Naive thymus-derived CD4-positive, alpha-beta T cell (primary cell): ENCODE measurements around the gene SGMS1. TPM values are rescaled to one million over a fixed set of nuclear protein-coding genes. Genes with fewer than 3 reads are reported as not detected.

Experiments used
- ATAC-seq: fragments of 150-1000 bp; cut with Tn5 transposase; 2 replicates; pipeline ENCODE4 v1.10.0; 2021; ENCODE audit warnings: mild to moderate bottlenecking, moderate library complexity
- CTCF ChIA-PET: fragments of 350-600 bp; sonication (Branson Sonifier 250); formaldehyde crosslinking; loops from one replicate; lab custom pipeline; 2021; ENCODE audit warnings: antibody characterized with exemption; lab: Charles Lee
- POLR2A ChIA-PET: fragments of 350-600 bp; sonication (Branson Sonifier 250); formaldehyde crosslinking; loops from one replicate; lab custom pipeline; 2021; ENCODE audit warnings: antibody characterized with exemption, inconsistent platforms; lab: Charles Lee
- DNase-seq, 9 donors: peaks; one replicate each; pipeline versions ENCODE4 v3.0.0 to v3.0.0-alpha.2; 2020 to 2022; ENCODE audit warnings: mixed read lengths in 1 of 9
- H3K27ac ChIP-seq: one replicate; pipeline ENCODE4 v1.7.0; 2013; ENCODE audit warnings: mild to moderate bottlenecking, low read depth, low read length, moderate library complexity
- H3K27me3 ChIP-seq, 2 donors: one replicate each; pipeline ENCODE4 v1.7.0; 2013; ENCODE audit warnings: low read length in 2 of 2, mild to moderate bottlenecking in 2 of 2, moderate library complexity in 2 of 2; ENCODE audit not compliant: control insufficient read depth in 2 of 2, insufficient read depth in 2 of 2
- H3K36me3 ChIP-seq, 3 experiments: 1 replicate in 2 of 3; 2 replicates in 1 of 3; pipeline ENCODE4 v1.7.0; 2013; ENCODE audit warnings: low read length in 3 of 3, mild to moderate bottlenecking in 3 of 3, moderate library complexity in 1 of 3; ENCODE audit not compliant: insufficient read depth in 3 of 3, control insufficient read depth in 2 of 3
- H3K4me1 ChIP-seq, 2 donors: one replicate each; pipeline ENCODE4 v1.7.0; 2013; ENCODE audit warnings: low read length in 2 of 2, mild to moderate bottlenecking in 2 of 2, moderate library complexity in 1 of 2; ENCODE audit not compliant: control insufficient read depth in 2 of 2, insufficient read depth in 2 of 2
- H3K4me3 ChIP-seq: 2 replicates; pipeline ENCODE4 v1.7.0; 2013; ENCODE audit warnings: mild to moderate bottlenecking, low read length
- H3K9me3 ChIP-seq, 3 experiments: 1 replicate in 2 of 3; 2 replicates in 1 of 3; pipeline ENCODE4 v1.7.0; 2013; ENCODE audit warnings: low read length in 3 of 3; ENCODE audit not compliant: control insufficient read depth in 2 of 3
- H3K27ac Mint-ChIP-seq, 9 donors: one replicate each; pipeline ENCODE4 v1.8.0; 2020 to 2022; ENCODE audit warnings: mixed read lengths in 9 of 9, mild to moderate bottlenecking in 8 of 9, moderate library complexity in 5 of 9, inconsistent platforms in 2 of 9
- H3K27me3 Mint-ChIP-seq, 5 donors: one replicate each; pipeline ENCODE4 v1.8.0; 2021 to 2022; ENCODE audit warnings: mixed read lengths in 5 of 5, mild to moderate bottlenecking in 1 of 5
- H3K36me3 Mint-ChIP-seq, 5 donors: one replicate each; pipeline ENCODE4 v1.8.0; 2020 to 2022; ENCODE audit warnings: mixed read lengths in 5 of 5, mild to moderate bottlenecking in 3 of 5, inconsistent platforms in 1 of 5
- H3K4me1 Mint-ChIP-seq, 7 donors: one replicate each; pipeline ENCODE4 v1.8.0; 2020 to 2022; ENCODE audit warnings: mixed read lengths in 7 of 7, mild to moderate bottlenecking in 3 of 7, inconsistent platforms in 1 of 7
- H3K4me3 Mint-ChIP-seq, 10 donors: one replicate each; pipeline ENCODE4 v1.8.0; 2020 to 2022; ENCODE audit warnings: mild to moderate bottlenecking in 10 of 10, mixed read lengths in 10 of 10, moderate library complexity in 6 of 10, inconsistent platforms in 2 of 10
- H3K9me3 Mint-ChIP-seq, 11 donors: one replicate each; pipeline ENCODE4 v1.8.0; 2020 to 2022; ENCODE audit warnings: mixed read lengths in 11 of 11, mild to moderate bottlenecking in 4 of 11, inconsistent platforms in 1 of 11, moderate library complexity in 1 of 11
- intact Hi-C, 2 donors: fragments of 100-400 bp; cut with micrococcal nuclease; formaldehyde crosslinking; loops; one replicate each; pipeline ENCODE4 v1.15.1; 2023
- polyA plus RNA-seq, 2 donors: library from polyadenylated mRNA; unstranded; fragments of 300-500 nt; fragmentation: Illumina TruSeq; gene quantifications; one replicate each; pipeline ENCODE4 v1.2.3, GENCODE V29; 2021
- total RNA-seq, 6 experiments: library from RNA in 5 of 6; stranded (reverse) in 5 of 6; gene quantifications; 1 replicate in 5 of 6; 2 replicates in 1 of 6; pipeline ENCODE4 v1.2.3 and lab custom pipeline; 2021 to 2026

SGMS1 gene
- total and polyA plus RNA-seq, 7 experiments from 2014 or later = 11.5 to 45.7 (median 29.4) TPM

DNA sequence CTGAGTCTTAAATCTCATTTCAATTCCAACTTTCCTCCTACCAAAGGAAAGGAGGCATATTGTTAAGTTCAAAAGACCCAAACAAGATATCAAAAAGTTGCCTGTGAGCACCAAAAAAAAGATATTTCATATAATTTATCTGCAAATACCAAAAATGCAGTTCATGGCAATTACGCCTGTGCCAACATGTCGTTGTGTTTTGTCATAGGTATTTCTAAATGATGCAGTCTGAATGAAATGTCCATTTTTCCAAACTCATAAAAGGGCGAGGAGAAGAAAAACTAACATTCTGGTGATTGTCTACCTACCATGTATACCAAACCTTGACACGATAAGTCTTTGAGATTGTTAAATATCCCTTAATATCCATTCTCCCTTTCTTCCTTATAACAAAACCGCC, 109.8 kb downstream of the SGMS1 start:
- CTCF ChIA-PET = interaction anchor here (0.5 kb wide), 1 partner anchor 40 kb away, joined by 3 read pairs; no protein-coding TSS in a partner anchor
- H3K4me1 ChIP-seq = peaks cover 9 to 33% of the 10 kb centered on the region in 2 donors
- Mint-ChIP-seq H3K4me1 (peaks cover 20 to 90% (median 82%) of the 10 kb centered on the region in 7 donors), H3K27ac (peak overlapping the region in 2 of 9 donors; percentile 2 to 5), H3K27me3 (no peaks in the 10 kb centered on the region), H3K9me3 (no peaks in the 10 kb centered on the region), H3K4me3 (peak overlapping the region in 1 of 10 donors; percentile 59), H3K36me3 (peaks cover 9 to 41% (median 17%) of the 10 kb centered on the region in 5 donors)
- H3K27ac ChIP-seq = no peak overlapping the region
- DNase-seq = no peak
- no peak overlapping the region for H3K4me3 ChIP-seq
- H3K36me3 ChIP-seq = peaks cover 0 to 3% (median 0%) of the 10 kb centered on the region in 3 experiments
- ATAC-seq = no peak
- H3K27me3 ChIP-seq = no peaks in the 10 kb centered on the region
- POLR2A ChIA-PET = no interaction called here
- intact Hi-C loops = loop anchor here in 1 of 2 donors (2.0 to 5.0 kb wide), 3 partner anchors 97 to 123 kb away; partner anchors contain the start of gene SGMS1
- no peaks in the 10 kb centered on the region for H3K9me3 ChIP-seq

- H3K27ac Mint-ChIP-seq = peak overlapping the region in 8 of 9 donors; percentile 7 to 68 (median 42)
- POLR2A ChIA-PET = no interaction called here
- Histone ChIP-seq H3K27me3 (no peaks in the 10 kb centered on the region), H3K4me3 (peak overlapping the region; percentile 26), H3K36me3 (no peaks in the 10 kb centered on the region), H3K9me3 (no peaks in the 10 kb centered on the region), H3K27ac (no peak overlapping the region), H3K4me1 (peaks cover 9 to 44% of the 10 kb centered on the region in 2 donors)
- H3K4me1 Mint-ChIP-seq = peaks cover 21 to 87% (median 81%) of the 10 kb centered on the region in 7 donors
- CTCF ChIA-PET = interaction anchor here (1.2 kb wide), 1 partner anchor 9 kb away, joined by 3 read pairs; no protein-coding TSS in a partner anchor
- peak overlapping the region in 9 of 10 donors; percentile 50 to 74 (median 62) for H3K4me3 Mint-ChIP-seq
- peak; percentile 76 for ATAC-seq
- peaks cover 9 to 33% (median 14%) of the 10 kb centered on the region in 5 donors for H3K36me3 Mint-ChIP-seq
- intact Hi-C loops = loop anchor here in 1 of 2 donors (2.0 to 5.0 kb wide), 3 partner anchors 96 to 124 kb away; partner anchors contain the start of gene SGMS1
- H3K9me3 Mint-ChIP-seq = no peaks in the 10 kb centered on the region
- peak in 6 of 9 donors; percentile 2 to 41 (median 21) for DNase-seq
- no peaks in the 10 kb centered on the region for H3K27me3 Mint-ChIP-seq
These were observed 110.9 kb downstream of the SGMS1 start for GRCh38 chr10:50512743-50513416.

DNA sequence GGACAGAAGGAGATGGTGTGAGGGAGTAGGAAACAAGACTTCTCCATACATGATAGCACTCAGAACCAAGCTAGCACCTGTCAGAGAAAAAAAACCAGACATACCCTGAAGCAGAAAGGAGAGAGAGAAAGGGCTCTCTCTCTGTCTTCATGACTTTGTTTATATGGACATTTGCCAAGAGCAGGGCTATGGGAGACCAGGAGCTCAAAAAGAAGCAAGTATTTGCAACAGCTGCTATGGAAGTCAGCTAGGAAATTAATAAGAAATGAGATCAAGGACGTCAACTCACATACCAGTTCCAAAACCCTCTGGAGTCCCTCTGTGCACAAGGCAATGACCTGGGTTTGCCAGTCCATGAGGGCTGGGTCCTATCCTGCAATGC, 111.6 kb downstream of the SGMS1 start:
- H3K4me1 ChIP-seq = peaks cover 9 to 47% of the 10 kb centered on the region in 2 donors
- intact Hi-C loops = loop anchor here in 1 of 2 donors (2.0 to 5.0 kb wide), 3 partner anchors 95 to 125 kb away; partner anchors contain the start of gene SGMS1

DNA sequence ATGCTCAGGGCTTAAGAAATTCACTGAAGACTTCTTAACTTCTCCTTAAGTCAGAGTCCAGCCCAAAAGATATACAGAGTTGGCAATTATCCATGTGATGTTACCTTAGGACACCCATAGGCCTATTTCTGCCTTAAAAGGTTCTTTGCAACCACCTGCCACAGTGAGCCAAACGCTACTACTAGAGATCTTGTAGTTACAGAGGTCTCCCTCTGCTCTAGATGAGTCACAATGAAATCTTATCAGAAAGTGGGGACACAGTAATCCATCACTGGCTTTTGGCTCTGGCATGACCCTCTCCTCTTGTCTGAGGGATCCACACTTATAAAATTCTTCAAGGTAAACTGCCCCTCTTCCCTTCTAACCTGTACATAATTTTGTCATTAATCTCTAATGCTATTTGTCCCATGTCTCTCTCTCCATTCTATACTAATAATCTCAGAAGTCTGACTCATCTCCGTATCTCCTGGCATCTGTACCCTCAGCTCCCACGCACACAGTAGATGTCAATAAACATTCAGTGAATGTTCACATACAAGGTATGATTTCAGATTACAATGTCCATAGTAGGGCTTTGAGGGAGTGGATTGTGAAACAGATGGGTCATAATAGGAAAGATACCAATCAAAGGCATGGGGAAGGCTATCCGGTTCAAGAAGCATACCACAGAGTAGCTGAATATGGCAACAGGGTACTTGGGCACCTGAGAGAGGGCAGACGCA, 112.1 kb downstream of the SGMS1 start:
- H3K27ac Mint-ChIP-seq = peak overlapping the region in 6 of 9 donors; percentile 0 to 63 (median 9)
- peaks cover 28 to 79% (median 73%) of the 10 kb centered on the region in 7 donors for H3K4me1 Mint-ChIP-seq
- DNase-seq = no peak
- intact Hi-C loops = loop anchor here in 1 of 2 donors (2.0 to 5.0 kb wide), 3 partner anchors 94 to 126 kb away; partner anchors contain the start of gene SGMS1
- peaks cover 0 to 21% (median 6%) of the 10 kb centered on the region in 5 donors for H3K36me3 Mint-ChIP-seq
- Histone ChIP-seq H3K36me3 (no peaks in the 10 kb centered on the region), H3K27me3 (no peaks in the 10 kb centered on the region), H3K4me3 (no peak overlapping the region), H3K4me1 (peaks cover 9 to 47% of the 10 kb centered on the region in 2 donors), H3K9me3 (no peaks in the 10 kb centered on the region), H3K27ac (no peak overlapping the region)
- no peaks in the 10 kb centered on the region for H3K27me3 Mint-ChIP-seq
- POLR2A ChIA-PET = interaction anchor here (0.6 kb wide), 1 partner anchor 48 kb away, joined by 3 read pairs; no protein-coding TSS in a partner anchor
- no peaks in the 10 kb centered on the region for H3K9me3 Mint-ChIP-seq
- CTCF ChIA-PET = no interaction called here
- H3K4me3 Mint-ChIP-seq = peak overlapping the region in 3 of 10 donors; percentile 8 to 20 (median 9)
- no peak for ATAC-seq

More for the DNA sequence above, 111.6 kb downstream of the SGMS1 start:
- ChIA-PET CTCF (no interaction called here), POLR2A (interaction anchor here (0.6 kb wide), 1 partner anchor 48 kb away, joined by 3 read pairs; no protein-coding TSS in a partner anchor)
- Histone ChIP-seq H3K27me3 (no peaks in the 10 kb centered on the region), H3K9me3 (no peaks in the 10 kb centered on the region), H3K27ac (no peak overlapping the region), H3K36me3 (no peaks in the 10 kb centered on the region), H3K4me3 (no peak overlapping the region)
- H3K4me3 Mint-ChIP-seq = peak overlapping the region in 4 of 10 donors; percentile 8 to 20 (median 14)
- H3K9me3 Mint-ChIP-seq = no peaks in the 10 kb centered on the region
- no peak for ATAC-seq
- H3K27me3 Mint-ChIP-seq = no peaks in the 10 kb centered on the region
- H3K27ac Mint-ChIP-seq = peak overlapping the region in 4 of 9 donors; percentile 1 to 43 (median 14)
- peaks cover 3 to 27% (median 10%) of the 10 kb centered on the region in 5 donors for H3K36me3 Mint-ChIP-seq
- peaks cover 27 to 81% (median 78%) of the 10 kb centered on the region in 7 donors for H3K4me1 Mint-ChIP-seq
- no peak for DNase-seq

DNA sequence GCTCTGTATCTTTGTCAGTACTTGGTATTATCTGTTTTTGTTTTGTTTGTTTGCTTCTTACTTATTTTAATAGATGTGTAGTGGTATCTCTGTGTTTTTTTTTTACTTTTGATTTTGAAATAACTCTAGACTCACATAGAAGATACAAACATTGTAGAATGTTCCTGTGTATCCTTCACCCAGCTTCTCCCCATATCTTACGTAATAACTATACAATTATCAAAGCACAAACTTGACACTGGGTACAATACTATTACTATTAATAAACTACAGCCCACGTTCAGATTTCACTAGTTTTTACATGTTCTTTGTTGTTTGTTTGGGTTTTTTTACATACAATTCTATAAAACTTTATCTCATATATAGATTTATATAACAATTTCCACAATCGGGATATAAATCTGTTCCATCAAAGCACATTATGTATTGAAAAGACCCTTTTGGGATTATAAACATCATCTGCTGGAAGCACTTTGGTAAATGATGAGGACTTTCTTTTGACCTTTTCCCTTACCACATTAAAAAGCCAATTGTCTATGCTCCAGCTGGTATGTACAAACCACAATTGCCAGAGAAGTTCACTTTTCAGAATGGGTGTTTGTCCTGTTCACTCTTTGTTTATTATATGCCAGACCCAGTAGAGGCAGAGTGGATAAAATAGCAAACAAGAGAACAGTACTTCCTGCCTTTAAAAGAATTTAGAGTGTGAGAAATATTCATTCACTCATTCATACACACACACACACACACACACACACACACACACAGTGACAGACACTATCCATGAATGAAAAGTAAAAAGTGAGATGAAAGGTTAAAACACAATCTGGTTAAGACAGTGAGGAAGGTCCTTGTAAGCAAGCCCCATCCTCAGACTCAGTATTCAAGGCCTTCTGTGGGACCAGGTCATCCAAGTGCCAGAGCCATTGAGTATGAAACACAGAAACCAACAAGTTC, 113.0 kb downstream of the SGMS1 start:
- no peaks in the 10 kb centered on the region for H3K27me3 Mint-ChIP-seq
- CTCF ChIA-PET = no interaction called here

More for the DNA sequence above, 113.0 kb downstream of the SGMS1 start:
- H3K4me1 ChIP-seq = peaks cover 9 to 47% of the 10 kb centered on the region in 2 donors
- Mint-ChIP-seq H3K27ac (peak overlapping the region in 2 of 9 donors; percentile 0 to 6), H3K4me1 (peaks cover 30 to 81% (median 73%) of the 10 kb centered on the region in 7 donors), H3K9me3 (no peaks in the 10 kb centered on the region), H3K4me3 (peak overlapping the region in 2 of 10 donors; percentile 1 to 9), H3K36me3 (peaks cover 0 to 20% (median 5%) of the 10 kb centered on the region in 5 donors)
- no peak overlapping the region for H3K4me3 ChIP-seq
- ATAC-seq (no peak), DNase-seq (no peak)
- POLR2A ChIA-PET = no interaction called here
- no peaks in the 10 kb centered on the region for H3K27me3 ChIP-seq
- intact Hi-C loops = loop anchor here in 1 of 2 donors (5.0 kb wide), 2 partner anchors 93 to 127 kb away; no protein-coding TSS in a partner anchor
- no peak overlapping the region for H3K27ac ChIP-seq
- H3K9me3 ChIP-seq = no peaks in the 10 kb centered on the region
- no peaks in the 10 kb centered on the region for H3K36me3 ChIP-seq
